HG03196 (cell line): Measurements from ENCODE around the gene PRAMEF33.
"Not testable (repeated sequence)": the region's sequence is repeated elsewhere in the genome, so short reads cannot be mapped to it uniquely, and the experiment has no call there.

Experiments
- ATAC-seq: cut with Tn5 transposase; IDR thresholded peaks from one replicate; pipeline ENCODE4 v1.9.1; 2021; ENCODE audit not compliant: unreplicated experiment

PRAMEF33 gene

GRCh38 chr1:13303239-13303638, at the start of gene PRAMEF33:
Gene PRAMEF33, plus strand, starts transcription at chr1:13303539. Its CDS starts 2,416 bp downstream, at chr1:13305955.
- not testable (repeated sequence) for ATAC-seq

DNA sequence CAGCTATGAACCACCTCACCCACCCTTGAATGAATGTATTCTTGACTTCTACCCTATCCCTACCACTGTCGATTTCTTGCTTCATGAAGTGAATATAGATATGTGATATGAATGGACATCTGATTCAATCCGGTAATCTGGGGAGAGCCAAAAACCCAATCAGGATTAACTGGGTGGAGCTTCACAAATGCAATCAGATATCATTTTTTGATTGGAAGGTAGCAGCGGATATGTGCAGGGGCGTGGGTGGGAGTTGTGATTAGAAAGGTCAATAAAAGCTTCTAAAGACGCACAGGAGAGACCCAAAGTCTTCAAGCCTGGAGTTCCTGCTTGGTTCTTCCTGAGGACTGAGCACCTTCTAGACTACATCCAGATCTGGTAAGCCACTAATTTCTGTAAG, 49.4 kb upstream of the PRAMEF33 start, which contains the start of gene PRAMEF5:
Gene PRAMEF5 (plus strand): TSS at position 301 of the 400 bp plus-strand sequence. CDS start 5,071 bp downstream, outside the sequence.
- ATAC-seq = not testable (repeated sequence)

DNA sequence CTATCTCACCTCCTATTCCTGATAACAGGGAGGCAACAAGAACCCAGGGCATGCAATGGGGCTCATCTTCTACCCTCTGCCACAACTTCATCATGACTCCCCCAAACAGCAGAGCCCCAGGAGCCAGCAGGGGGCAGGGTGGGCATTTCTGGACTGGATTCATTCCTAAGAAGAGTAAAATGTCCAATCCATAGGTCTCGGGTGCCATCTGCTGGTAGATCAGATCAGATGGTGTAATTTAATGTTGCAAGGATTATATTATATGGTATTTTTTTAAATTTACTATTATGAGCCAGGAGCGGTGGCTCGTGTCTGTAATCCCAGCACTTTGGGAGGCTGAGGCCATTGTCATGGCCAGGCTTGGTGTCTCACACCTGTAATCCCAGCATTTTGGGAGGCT, 38.2 kb upstream of the PRAMEF33 start:
- ATAC-seq = not testable (repeated sequence)

GRCh38 chr1:13277016-13277415, 26.3 kb upstream of the PRAMEF33 start:
- ATAC-seq = not testable (repeated sequence)

GRCh38 chr1:13279617-13280016, 23.7 kb upstream of the PRAMEF33 start:
- not testable (repeated sequence) for ATAC-seq

DNA sequence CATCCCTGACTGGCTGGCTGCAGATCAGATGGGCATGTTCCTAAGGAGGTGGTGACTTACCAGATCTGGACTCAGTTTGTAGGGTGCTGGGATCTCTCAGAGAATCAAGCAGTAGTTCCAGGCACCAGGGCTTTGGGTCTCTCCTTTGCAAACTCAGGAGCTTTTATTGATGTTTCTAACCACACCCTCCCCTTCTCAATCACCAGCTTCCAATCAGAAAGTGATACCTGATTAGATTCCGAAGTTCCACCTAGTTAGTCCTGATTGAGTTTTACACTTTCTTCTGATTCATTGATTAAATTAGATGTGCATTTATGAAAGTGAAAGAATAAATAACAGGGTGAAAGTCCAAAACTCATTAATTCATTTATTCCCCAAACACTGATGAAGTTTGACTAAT, 18.3 kb upstream of the PRAMEF33 start, which contains the start of gene PRAMEF8:
Gene PRAMEF8 (minus strand): TSS at position 101 of the 400 bp plus-strand sequence. CDS start 1,046 bp downstream, outside the sequence.
- ATAC-seq = not testable (repeated sequence)

GRCh38 chr1:13289030-13289429, 14.3 kb upstream of the PRAMEF33 start:
- not testable (repeated sequence) for ATAC-seq

DNA sequence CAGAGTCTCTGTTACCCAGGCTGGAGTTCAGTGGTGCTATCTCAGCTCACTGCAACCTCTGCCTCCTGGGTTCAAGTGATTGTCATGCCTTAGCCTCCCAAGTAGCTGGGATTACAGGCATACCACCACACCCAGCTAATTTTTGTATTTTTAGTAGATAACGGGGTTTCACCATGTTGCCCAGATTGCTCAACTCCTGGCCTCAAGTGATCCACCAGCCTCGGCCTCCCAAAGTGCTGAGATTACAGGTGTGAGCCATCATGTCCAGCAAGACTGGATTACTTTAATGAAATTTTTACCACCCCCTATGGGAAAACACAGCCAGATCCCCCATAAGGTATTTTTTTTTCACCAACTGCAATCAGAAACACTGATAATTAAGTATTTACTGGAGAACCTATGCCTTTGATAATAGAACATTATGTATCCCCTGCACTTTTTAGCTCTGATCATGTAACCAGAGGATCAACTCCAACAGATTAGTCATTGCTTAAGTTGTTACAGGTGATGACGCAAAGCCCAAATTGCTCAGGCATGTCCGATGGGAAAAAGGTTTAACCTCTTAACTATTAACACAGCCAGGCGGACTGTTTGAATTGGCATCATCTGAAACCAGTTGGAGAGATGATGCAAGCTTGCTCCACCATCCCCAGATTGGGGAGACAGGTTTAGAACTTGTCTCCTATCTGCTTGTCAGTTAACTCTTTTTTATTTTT, 6.0 kb upstream of the PRAMEF33 start:
- ATAC-seq = not testable (repeated sequence)

- not testable (repeated sequence) for ATAC-seq
Measured at GRCh38 chr1:13298699-13299098, 4.6 kb upstream of the PRAMEF33 start.

- ATAC-seq = not testable (repeated sequence)
Measured at GRCh38 chr1:13302197-13302596, 1.1 kb upstream of the PRAMEF33 start.

- not testable (repeated sequence) for ATAC-seq
Measured at GRCh38 chr1:13315281-13315680, 11.9 kb downstream of the PRAMEF33 start, which contains the start of gene PRAMEF15. Gene PRAMEF15, plus strand, starts transcription at chr1:13315581. Its CDS starts 2,827 bp downstream, at chr1:13318408.

DNA sequence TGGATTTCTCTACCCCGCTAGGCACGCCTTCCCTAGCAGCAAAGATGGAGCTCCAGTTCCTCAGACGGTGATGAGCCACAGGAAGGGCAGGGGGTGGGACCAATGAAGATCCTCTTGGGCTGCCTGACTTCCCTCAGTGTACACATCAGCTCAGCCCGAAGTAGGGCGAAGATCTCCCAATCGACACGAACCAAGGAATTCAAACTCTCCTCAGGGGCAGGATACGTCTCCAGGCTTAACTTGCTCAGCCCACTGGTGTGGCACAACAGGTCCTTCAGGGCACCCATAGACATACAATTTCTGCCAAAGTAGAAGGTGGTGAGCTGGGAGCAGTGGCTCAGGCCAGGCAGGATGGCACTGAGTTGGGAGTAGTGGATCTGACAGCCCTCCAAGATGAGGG, 39.2 kb downstream of the PRAMEF33 start:
- not testable (repeated sequence) for ATAC-seq

DNA sequence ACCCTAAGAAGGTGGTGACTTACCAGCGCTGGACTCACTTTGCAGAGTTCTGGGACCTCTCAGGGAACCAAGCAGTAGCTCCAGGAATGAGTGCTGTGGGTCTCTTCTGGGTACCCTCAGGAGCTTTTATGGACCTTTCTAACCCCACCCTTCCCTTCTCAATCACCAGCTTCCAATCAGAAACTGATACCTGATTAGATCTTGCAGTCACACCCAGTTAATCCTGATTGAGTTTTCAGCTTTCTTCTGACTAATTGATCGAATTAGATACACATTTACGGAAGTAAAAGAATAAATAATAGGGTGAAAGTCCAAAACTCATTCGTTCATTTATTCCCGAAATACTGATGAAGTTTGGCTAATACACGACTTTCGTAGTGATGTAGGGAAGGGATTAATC, 43.7 kb downstream of the PRAMEF33 start, which contains the start of gene PRAMEF14:
Gene PRAMEF14 (minus strand): TSS at position 101 of the 400 bp plus-strand sequence. CDS start 1,820 bp downstream, outside the sequence.
- ATAC-seq = not testable (repeated sequence)

GRCh38 chr1:13353476-13353875, 50.1 kb downstream of the PRAMEF33 start:
- ATAC-seq = not testable (repeated sequence)

DNA sequence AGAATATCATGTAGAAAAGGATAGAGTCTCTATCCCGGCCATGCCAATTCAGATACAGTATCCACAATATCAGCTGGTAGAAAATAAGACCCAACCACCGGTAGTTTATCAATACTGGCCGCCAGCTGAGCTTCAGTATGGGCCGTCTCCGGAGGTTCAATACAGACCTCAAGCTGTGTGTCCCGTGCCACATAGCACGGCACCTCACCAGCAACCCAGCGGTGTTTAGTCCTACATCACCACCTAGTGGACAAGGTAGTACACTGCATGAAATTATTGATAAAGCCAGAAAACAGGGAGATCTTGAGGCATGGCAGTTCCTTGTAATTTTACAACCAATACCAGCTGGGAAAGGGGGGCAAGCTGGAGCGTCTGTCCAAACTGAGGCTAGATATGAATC, 51.1 kb downstream of the PRAMEF33 start:
- not testable (repeated sequence) for ATAC-seq

DNA sequence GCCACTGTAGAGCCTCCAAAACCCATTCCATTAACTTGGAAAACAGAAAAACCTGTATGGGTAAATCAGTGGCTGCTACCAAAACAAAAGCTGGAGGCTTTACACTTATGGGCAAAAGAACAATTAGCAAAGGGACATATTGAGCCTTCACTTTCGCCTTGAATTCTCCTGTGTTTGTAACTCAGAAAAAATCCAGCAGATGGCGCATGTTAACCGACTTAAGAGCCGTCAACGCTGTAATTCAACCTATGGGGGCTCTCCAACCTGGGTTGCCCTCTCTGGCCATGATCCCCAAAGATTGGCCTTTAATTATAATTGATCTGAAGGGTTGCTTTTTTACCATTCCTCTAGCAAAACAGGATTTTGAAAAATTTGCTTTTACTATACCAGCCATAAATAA, 53.4 kb downstream of the PRAMEF33 start:
- not testable (repeated sequence) for ATAC-seq
